Activated CD8-positive, alpha-beta memory T cell treated with anti-CD3 and anti-CD28 coated beads, Interleukin-2, amount 10 ng/mL, durations not matched to agents 7 days and 5 days (primary cell): ENCODE results near the gene GSE1. TPM values are rescaled to one million over a fixed set of nuclear protein-coding genes. Genes with fewer than 3 reads are reported as not detected.
"Not testable (repeated sequence)": the region's sequence is repeated elsewhere in the genome, so short reads cannot be mapped to it uniquely, and the experiment has no call there.

Experiments
- ATAC-seq: fragments of 150-1000 bp; cut with Tn5 transposase; one replicate; pipeline ENCODE4 v1.10.0; 2021; ENCODE audit warnings: moderate library complexity
- CTCF ChIA-PET: fragments of 350-600 bp; sonication (Branson Sonifier 250); formaldehyde crosslinking; loops from one replicate; lab custom pipeline; 2021; ENCODE audit warnings: antibody characterized with exemption; lab: Charles Lee
- DNase-seq: peaks from one replicate; pipeline ENCODE4 v3.0.0-alpha.2; 2020
- H3K27ac Mint-ChIP-seq: one replicate; pipeline ENCODE4 v1.8.0; 2021; ENCODE audit warnings: mild to moderate bottlenecking, mixed read lengths
- H3K27me3 Mint-ChIP-seq: one replicate; pipeline ENCODE4 v1.8.0; 2021; ENCODE audit warnings: mixed read lengths
- H3K36me3 Mint-ChIP-seq: one replicate; pipeline ENCODE4 v1.8.0; 2021; ENCODE audit warnings: mild to moderate bottlenecking, mixed read lengths
- H3K4me1 Mint-ChIP-seq: one replicate; pipeline ENCODE4 v1.8.0; 2021; ENCODE audit warnings: mixed read lengths
- H3K4me3 Mint-ChIP-seq: one replicate; pipeline ENCODE4 v1.8.0; 2021; ENCODE audit warnings: mild to moderate bottlenecking, moderate library complexity, mixed read lengths
- H3K9me3 Mint-ChIP-seq: one replicate; pipeline ENCODE4 v1.8.0; 2022; ENCODE audit warnings: low read depth, mixed read lengths
- total RNA-seq, 2 experiments: library from RNA; stranded (reverse); gene quantifications; one replicate each; pipeline ENCODE4 v1.2.3, GENCODE V29; 2021

GSE1 gene
- total RNA-seq, 2 experiments from 2014 or later, result 43.1 to 55.1 TPM

- CTCF ChIA-PET, result no interaction called here
- H3K27me3 Mint-ChIP-seq, result no peaks in the 10 kb centered on the region
- no peaks in the 10 kb centered on the region for H3K36me3 Mint-ChIP-seq
These were observed 23.2 kb upstream of the GSE1 start for GRCh38 chr16:85589688-85590505.

GRCh38 chr16:85590506-85590832 is 22.7 kb upstream of the GSE1 start:
- H3K27me3 Mint-ChIP-seq, result no peaks in the 10 kb centered on the region
- CTCF ChIA-PET, result no interaction called here
- H3K9me3 Mint-ChIP-seq, result no peaks in the 10 kb centered on the region
- H3K4me1 Mint-ChIP-seq, result peaks cover 2% of the 10 kb centered on the region
- no peaks in the 10 kb centered on the region for H3K36me3 Mint-ChIP-seq
- H3K27ac Mint-ChIP-seq, result no peak overlapping the region
- H3K4me3 Mint-ChIP-seq, result no peak overlapping the region
- DNase-seq (no peak), ATAC-seq (no peak)

More at GRCh38 chr16:85589688-85590505, 23.2 kb upstream of the GSE1 start:
- H3K4me3 Mint-ChIP-seq, result no peak overlapping the region
- H3K9me3 Mint-ChIP-seq, result no peaks in the 10 kb centered on the region
- no peak overlapping the region for H3K27ac Mint-ChIP-seq
- DNase-seq, result no peak
- no peak for ATAC-seq
- peaks cover 2% of the 10 kb centered on the region for H3K4me1 Mint-ChIP-seq

- no peaks in the 10 kb centered on the region for H3K27me3 Mint-ChIP-seq
- no peak overlapping the region for H3K4me3 Mint-ChIP-seq
- CTCF ChIA-PET, result no interaction called here
- no peak for ATAC-seq
- peaks cover 2% of the 10 kb centered on the region for H3K4me1 Mint-ChIP-seq
- no peaks in the 10 kb centered on the region for H3K36me3 Mint-ChIP-seq
- no peak overlapping the region for H3K27ac Mint-ChIP-seq
- H3K9me3 Mint-ChIP-seq, result no peaks in the 10 kb centered on the region
- DNase-seq, result no peak
These were observed 21.7 kb upstream of the GSE1 start for GRCh38 chr16:85591381-85591780.

- H3K27ac Mint-ChIP-seq, H3K4me3 Mint-ChIP-seq, H3K9me3 Mint-ChIP-seq, DNase-seq, H3K36me3 Mint-ChIP-seq, H3K4me1 Mint-ChIP-seq, ATAC-seq, H3K27me3 Mint-ChIP-seq: not testable (repeated sequence)
- CTCF ChIA-PET, result interaction anchor here (1.1 kb wide), 1 partner anchor 102 kb away, joined by 3 read pairs; no protein-coding TSS in a partner anchor
These were observed 20.8 kb upstream of the GSE1 start for GRCh38 chr16:85592277-85592676.

GRCh38 chr16:85592700-85593493 is 20.2 kb upstream of the GSE1 start:
- Mint-ChIP-seq H3K27me3 (no peaks in the 10 kb centered on the region), H3K36me3 (no peaks in the 10 kb centered on the region), H3K4me1 (peaks cover 2% of the 10 kb centered on the region), H3K4me3 (no peak overlapping the region), H3K9me3 (no peaks in the 10 kb centered on the region), H3K27ac (no peak overlapping the region)
- ATAC-seq, result no peak
- DNase-seq, result no peak
- CTCF ChIA-PET, result interaction anchor here (1.0 to 1.4 kb wide), 3 partner anchors 39 to 199 kb away, joined by 3 read pairs; no protein-coding TSS in a partner anchor

- DNase-seq, result no peak
- no peak for ATAC-seq
- H3K27me3 Mint-ChIP-seq, result no peaks in the 10 kb centered on the region
- CTCF ChIA-PET, result interaction anchor here (1.0 to 1.4 kb wide), 2 partner anchors 40 to 200 kb away, joined by 3 read pairs; no protein-coding TSS in a partner anchor
- H3K36me3 Mint-ChIP-seq, result no peaks in the 10 kb centered on the region
- no peaks in the 10 kb centered on the region for H3K9me3 Mint-ChIP-seq
- no peak overlapping the region for H3K27ac Mint-ChIP-seq
- H3K4me1 Mint-ChIP-seq, result peaks cover 2% of the 10 kb centered on the region
- H3K4me3 Mint-ChIP-seq, result no peak overlapping the region
These were observed 19.5 kb upstream of the GSE1 start for GRCh38 chr16:85593494-85594221.

GRCh38 chr16:85594273-85594977 is 18.7 kb upstream of the GSE1 start:
- peaks cover 2% of the 10 kb centered on the region for H3K4me1 Mint-ChIP-seq
- no peak overlapping the region for H3K27ac Mint-ChIP-seq
- no peaks in the 10 kb centered on the region for H3K9me3 Mint-ChIP-seq
- ATAC-seq (no peak), DNase-seq (no peak)
- CTCF ChIA-PET, result interaction anchor here (1.4 kb wide), 1 partner anchor 201 kb away, joined by 3 read pairs; no protein-coding TSS in a partner anchor
- H3K36me3 Mint-ChIP-seq, result no peaks in the 10 kb centered on the region
- H3K4me3 Mint-ChIP-seq, result no peak overlapping the region
- no peaks in the 10 kb centered on the region for H3K27me3 Mint-ChIP-seq

- no peaks in the 10 kb centered on the region for H3K36me3 Mint-ChIP-seq
- no peak overlapping the region for H3K27ac Mint-ChIP-seq
- no peaks in the 10 kb centered on the region for H3K27me3 Mint-ChIP-seq
- DNase-seq, result no peak
- H3K9me3 Mint-ChIP-seq, result no peaks in the 10 kb centered on the region
- H3K4me3 Mint-ChIP-seq, result no peak overlapping the region
- H3K4me1 Mint-ChIP-seq, result peaks cover 2% of the 10 kb centered on the region
- ATAC-seq, result no peak
- CTCF ChIA-PET, result no interaction called here
These were observed 18.0 kb upstream of the GSE1 start for GRCh38 chr16:85594978-85595661.

- Mint-ChIP-seq H3K9me3 (no peaks in the 10 kb centered on the region), H3K36me3 (no peaks in the 10 kb centered on the region), H3K4me1 (peaks cover 2% of the 10 kb centered on the region), H3K4me3 (no peak overlapping the region), H3K27me3 (no peaks in the 10 kb centered on the region), H3K27ac (no peak overlapping the region)
- ATAC-seq, result no peak
- DNase-seq, result no peak
- CTCF ChIA-PET, result no interaction called here
These were observed 17.2 kb upstream of the GSE1 start for GRCh38 chr16:85595812-85596502.

- H3K4me1 Mint-ChIP-seq, result no peaks in the 10 kb centered on the region
- H3K9me3 Mint-ChIP-seq, result no peaks in the 10 kb centered on the region
- H3K27me3 Mint-ChIP-seq, result no peaks in the 10 kb centered on the region
- DNase-seq, result no peak
- CTCF ChIA-PET, result interaction anchor here (1.0 kb wide), 1 partner anchor 41 kb away, joined by 5 read pairs; no protein-coding TSS in a partner anchor
- ATAC-seq, result no peak
- H3K27ac Mint-ChIP-seq, result no peak overlapping the region
- H3K36me3 Mint-ChIP-seq, result no peaks in the 10 kb centered on the region
- no peak overlapping the region for H3K4me3 Mint-ChIP-seq
These were observed 15.0 kb upstream of the GSE1 start for GRCh38 chr16:85598141-85598540.

GRCh38 chr16:85600078-85600477 is 13.0 kb upstream of the GSE1 start:
- Mint-ChIP-seq H3K27me3 (no peaks in the 10 kb centered on the region), H3K4me3 (no peak overlapping the region), H3K4me1 (no peaks in the 10 kb centered on the region), H3K27ac (no peak overlapping the region), H3K36me3 (no peaks in the 10 kb centered on the region), H3K9me3 (no peaks in the 10 kb centered on the region)
- no peak for ATAC-seq
- CTCF ChIA-PET, result interaction anchor here (1.5 kb wide), 1 partner anchor 11 kb away, joined by 4 read pairs; no protein-coding TSS in a partner anchor
- DNase-seq, result no peak
